ENCODE results near the gene SFXN2.

SFXN2 gene

GRCh38 chr10:102776779-102777456, 62.5 kb downstream of the SFXN2 start:
- peak; percentile 91 to 93 for DNase-seq (ENCODE audit: low read depth in 2 of 2)

- no peak for DNase-seq (ENCODE audit: low read depth in 2 of 2)
Measured at GRCh38 chr10:102777711-102778453, 63.4 kb downstream of the SFXN2 start.

- no peak for DNase-seq (ENCODE audit: low read depth in 2 of 2)
Measured at GRCh38 chr10:102778781-102779180, 64.3 kb downstream of the SFXN2 start.

DNA sequence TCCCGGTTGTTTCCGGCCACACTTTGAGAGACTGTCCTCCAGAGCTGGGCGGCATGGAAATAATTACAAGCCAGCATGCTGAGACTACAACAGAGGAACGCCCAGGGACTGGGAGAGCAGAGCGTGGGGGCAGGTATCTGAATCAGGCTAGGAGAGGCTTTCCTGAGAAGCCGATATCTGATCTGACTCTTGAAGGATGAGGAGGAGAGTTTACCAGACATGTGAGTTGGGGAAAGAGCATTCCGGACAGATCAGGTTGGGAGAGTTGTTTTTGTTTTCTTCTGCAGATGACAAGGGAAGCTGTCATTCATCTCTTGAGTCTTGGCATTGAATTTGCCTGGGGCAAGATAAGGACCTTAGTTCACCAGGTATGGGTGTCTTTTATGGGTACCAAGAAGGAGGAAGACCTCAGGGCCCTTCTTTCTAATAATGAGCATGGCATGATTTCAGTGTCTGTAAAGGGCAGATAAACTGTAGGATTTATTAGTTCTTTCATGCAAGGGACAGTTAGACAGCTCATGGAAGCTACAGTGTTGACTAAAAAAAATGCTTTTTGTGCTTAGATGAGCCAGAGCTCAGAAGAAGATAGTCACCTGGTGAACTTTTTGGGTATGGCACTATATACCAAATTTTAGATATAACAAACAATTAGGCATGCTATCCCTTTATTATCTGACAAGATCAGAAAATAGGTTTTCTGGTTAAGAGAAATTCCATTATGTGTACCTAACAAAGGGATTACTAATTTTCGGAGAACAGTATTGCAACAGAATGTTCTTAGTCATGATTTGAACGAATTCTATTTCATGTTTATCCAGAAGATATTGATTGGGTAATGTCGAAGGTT, 65.5 kb downstream of the SFXN2 start:
- DNase-seq (ENCODE audit: low read depth in 2 of 2), result no peak

- DNase-seq (ENCODE audit: low read depth in 2 of 2), result no peak
Measured at GRCh38 chr10:102780527-102780808, 66.0 kb downstream of the SFXN2 start.

GRCh38 chr10:102781090-102781920, 66.9 kb downstream of the SFXN2 start:
- no peak for DNase-seq (ENCODE audit: low read depth in 2 of 2)

- DNase-seq (ENCODE audit: low read depth in 2 of 2), result no peak
Measured at GRCh38 chr10:102781921-102782557, 67.6 kb downstream of the SFXN2 start.

DNA sequence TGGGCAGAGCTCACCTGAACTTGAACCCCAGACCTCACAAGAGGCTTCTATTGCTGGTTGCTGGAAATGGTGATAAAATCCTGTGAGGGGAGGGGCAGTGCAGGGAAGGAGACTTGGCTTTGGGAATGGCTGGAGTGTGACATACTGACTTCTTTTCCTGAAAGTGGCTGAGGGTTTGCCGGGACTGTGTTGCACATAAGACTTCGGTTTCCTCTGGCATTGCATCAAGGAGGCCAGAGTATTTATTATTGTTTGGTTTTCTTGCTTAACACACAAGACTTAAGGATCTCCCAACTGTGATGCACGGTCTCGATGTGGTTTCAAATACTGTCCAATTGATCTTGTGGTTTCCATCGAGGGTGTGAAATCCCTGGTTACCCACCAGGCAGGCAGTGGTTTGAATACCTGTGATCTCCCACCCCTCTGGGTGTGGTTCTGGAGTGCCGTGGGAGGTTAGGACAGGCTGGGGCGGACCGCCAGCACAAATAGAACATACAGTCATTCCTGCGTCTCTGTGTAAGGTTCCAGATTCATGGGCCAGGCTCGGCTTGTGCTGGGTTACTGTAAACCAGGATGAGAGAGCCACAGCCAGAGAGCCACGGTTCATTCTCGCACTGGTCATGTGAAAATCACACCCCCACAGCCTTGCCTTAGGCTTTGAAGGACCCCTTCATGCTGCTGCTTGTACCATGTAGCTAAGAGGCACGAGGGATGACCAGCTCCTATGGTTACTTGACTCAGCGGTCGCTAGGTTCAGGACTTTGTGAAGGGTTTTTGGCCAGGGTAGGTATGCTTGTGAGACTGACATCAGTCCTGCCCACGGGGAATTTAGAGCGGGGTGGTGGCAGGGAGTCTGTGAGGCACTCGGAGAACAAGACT, 68.5 kb downstream of the SFXN2 start:
- no peak for DNase-seq (ENCODE audit: low read depth in 2 of 2)

DNA sequence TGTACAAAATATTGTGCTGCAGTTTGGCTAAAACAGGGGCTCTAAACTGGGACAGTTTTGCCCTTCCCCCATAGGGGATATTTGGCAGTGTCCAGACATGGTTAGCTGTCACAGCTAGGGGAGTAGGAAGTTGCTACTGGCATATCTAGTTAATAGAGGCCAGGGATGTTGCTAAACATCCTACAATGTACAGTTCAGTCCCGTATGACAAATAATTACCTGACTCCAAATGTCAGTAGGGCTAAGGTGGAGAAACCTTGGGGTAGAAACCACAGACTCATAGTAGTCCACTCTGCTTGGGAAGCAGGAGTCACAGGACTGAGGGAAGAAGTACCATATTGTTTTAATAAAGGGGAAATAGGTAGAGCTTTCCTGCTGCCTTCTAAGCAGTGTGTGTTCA, 69.1 kb downstream of the SFXN2 start:
- no peak for DNase-seq (ENCODE audit: low read depth in 2 of 2)

DNA sequence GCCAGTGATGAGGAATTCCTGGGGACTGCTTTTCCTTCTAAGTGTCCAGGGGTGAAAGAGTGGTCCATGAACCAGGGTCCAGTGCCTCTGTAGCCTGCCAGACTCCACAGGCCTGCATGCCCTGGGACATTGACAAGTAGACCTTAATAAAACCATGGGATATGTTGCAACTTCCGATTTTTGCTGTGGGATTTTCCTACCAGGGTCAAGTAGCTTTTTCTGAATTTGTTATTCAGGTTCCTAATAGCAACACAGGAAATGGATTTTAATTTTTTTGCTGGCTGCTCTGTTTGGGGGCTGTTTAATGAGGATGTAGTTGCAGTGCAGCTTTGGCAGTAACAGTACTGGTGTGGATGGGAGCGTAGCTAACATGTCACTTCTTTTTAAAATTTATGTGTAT, 71.4 kb downstream of the SFXN2 start:
- no peak for DNase-seq (ENCODE audit: low read depth in 2 of 2)

- DNase-seq (ENCODE audit: low read depth in 2 of 2), result no peak
Measured at GRCh38 chr10:102791754-102792395, 77.4 kb downstream of the SFXN2 start.
